ENCODE results near the gene TLCD2. TPM values are rescaled to one million over a fixed set of nuclear protein-coding genes. Genes with fewer than 3 reads are reported as not detected.

The TLCD2 gene
- total RNA-seq, 6 experiments from 2014 or later = 2.5 to 17.7 (median 3.7) TPM

DNA sequence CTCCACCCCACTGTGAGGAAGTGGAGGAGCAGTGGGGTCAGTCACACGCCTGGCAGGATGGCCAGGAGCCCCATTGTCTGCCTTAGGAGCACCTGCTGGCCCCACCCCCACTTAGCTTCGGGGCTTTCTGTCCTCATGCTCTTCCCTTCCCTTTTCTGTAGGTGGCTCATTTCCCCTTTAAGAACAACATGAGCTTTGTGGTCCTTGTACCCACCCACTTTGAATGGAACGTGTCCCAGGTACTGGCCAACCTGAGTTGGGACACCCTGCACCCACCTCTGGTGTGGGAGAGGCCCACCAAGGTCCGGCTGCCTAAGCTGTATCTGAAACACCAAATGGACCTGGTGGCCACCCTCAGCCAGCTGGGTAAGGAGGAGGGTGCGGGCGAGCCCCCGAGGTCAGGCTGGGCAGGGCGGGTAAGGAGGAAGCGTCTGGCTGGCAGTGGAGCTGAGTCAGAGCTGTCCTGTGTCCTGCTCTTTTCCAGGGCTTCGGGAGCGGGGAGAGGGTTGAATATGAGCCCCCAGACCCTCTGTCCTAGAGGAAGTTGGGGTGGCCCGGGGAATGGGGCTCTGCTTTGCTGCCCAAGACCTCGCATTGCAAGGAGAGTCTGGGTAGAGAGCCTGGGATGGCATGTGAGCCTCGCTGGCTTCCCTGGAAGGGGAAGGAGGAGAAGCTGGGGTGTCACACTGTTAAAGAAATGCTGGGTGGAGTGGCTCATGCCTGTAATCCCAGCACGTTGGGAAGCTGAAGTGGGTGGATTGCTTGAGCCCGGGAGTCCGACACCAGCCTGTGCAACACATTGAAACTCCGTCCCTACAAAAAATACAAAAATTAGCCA, 42.5 kb upstream of the TLCD2 start:
- 53% methylated on average over 9 of the region's 18 CpGs for WGBS (ENCODE audit: insufficient coverage, low coverage, low lambda C conversion rate, missing lambda C conversion rate)
- peak overlapping the region in 1 of 3 donors; percentile 18 for H3K27ac ChIP-seq
- no peaks in the 10 kb centered on the region for H3K9me3 ChIP-seq
- H3K36me3 ChIP-seq = peaks cover 0 to 58% (median 14%) of the 10 kb centered on the region in 4 donors
- intact Hi-C loops (cut with DNase I) = no loop called here
- peaks cover 0 to 63% (median 16%) of the 10 kb centered on the region in 4 donors for H3K4me1 ChIP-seq
- no peak overlapping the region for H3K4me3 ChIP-seq
- no peak for TF ChIP-seq POLR2A (IDR thresholded peaks at IDR 0.05)
- TF ChIP-seq, protein P1, sequence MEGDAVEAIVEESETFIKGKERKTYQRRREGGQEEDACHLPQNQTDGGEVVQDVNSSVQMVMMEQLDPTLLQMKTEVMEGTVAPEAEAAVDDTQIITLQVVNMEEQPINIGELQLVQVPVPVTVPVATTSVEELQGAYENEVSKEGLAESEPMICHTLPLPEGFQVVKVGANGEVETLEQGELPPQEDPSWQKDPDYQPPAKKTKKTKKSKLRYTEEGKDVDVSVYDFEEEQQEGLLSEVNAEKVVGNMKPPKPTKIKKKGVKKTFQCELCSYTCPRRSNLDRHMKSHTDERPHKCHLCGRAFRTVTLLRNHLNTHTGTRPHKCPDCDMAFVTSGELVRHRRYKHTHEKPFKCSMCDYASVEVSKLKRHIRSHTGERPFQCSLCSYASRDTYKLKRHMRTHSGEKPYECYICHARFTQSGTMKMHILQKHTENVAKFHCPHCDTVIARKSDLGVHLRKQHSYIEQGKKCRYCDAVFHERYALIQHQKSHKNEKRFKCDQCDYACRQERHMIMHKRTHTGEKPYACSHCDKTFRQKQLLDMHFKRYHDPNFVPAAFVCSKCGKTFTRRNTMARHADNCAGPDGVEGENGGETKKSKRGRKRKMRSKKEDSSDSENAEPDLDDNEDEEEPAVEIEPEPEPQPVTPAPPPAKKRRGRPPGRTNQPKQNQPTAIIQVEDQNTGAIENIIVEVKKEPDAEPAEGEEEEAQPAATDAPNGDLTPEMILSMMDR (IDR thresholded peaks at IDR 0.05) = no peak
- DNase-seq (no peak), ATAC-seq (peak in 1 of 4 donors; percentile 16)
- H3K27me3 ChIP-seq = no peaks in the 10 kb centered on the region

DNA sequence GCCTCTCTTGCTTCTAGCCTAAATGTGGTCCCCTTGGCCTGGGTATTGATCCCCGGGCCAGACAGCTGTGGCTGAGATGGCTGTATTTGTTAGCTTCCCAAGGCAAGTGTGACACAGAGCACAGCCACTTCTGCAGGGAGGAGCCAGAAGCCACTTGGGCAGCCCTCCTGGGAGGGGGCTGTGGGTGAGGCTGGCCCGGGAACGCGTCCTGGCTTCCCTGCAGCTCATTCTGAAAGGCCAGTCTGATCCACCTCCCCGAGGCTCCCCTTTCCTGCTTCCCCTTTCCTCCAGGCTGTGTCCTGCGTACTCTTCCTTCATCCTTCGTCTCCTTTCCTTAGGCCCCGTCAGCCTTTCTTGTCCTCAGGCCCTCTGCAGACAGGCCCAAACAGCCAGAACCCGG, 40.5 kb upstream of the TLCD2 start:
- ATAC-seq (no peak), DNase-seq (no peak)
- Histone ChIP-seq H3K36me3 (peaks cover 0 to 71% (median 19%) of the 10 kb centered on the region in 4 donors), H3K4me1 (peaks cover 0 to 83% (median 20%) of the 10 kb centered on the region in 4 donors), H3K4me3 (no peak overlapping the region), H3K27ac (peak overlapping the region in 2 of 3 donors; percentile 11 to 33), H3K27me3 (no peaks in the 10 kb centered on the region), H3K9me3 (no peaks in the 10 kb centered on the region)
- intact Hi-C loops (cut with DNase I) = no loop called here
- WGBS (ENCODE audit: insufficient coverage, low coverage, low lambda C conversion rate, missing lambda C conversion rate) = 63% methylated on average over 7 of the region's 9 CpGs
- TF ChIP-seq, protein P1 (IDR thresholded peaks at IDR 0.05) = no peak
- no peak for TF ChIP-seq POLR2A (IDR thresholded peaks at IDR 0.05)

DNA sequence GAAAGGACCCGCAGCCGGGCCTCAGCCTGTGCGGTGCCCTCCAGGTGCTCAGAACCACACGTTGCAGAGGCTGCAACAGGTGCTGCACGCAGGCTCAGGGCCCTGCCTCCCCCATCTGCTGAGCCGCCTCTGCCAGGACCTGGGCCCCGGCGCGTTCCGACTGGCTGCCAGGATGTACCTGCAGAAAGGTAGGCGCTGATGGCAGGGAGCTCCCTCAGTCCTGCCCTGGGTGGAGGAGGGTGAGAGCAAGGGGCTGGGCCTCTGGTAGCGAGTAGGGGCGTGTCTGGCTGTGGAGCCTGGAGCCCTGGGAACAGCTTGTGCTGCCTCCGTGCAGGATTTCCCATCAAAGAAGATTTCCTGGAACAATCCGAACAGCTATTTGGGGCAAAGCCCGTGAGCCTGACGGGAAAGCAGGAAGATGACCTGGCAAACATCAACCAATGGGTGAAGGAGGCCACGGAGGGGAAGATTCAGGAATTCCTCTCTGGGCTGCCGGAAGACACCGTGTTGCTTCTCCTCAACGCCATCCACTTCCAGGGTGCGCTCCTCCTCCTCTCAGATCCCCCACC, 36.9 kb upstream of the TLCD2 start:
- 33% methylated on average over 7 of the region's 22 CpGs for WGBS (ENCODE audit: insufficient coverage, low coverage, low lambda C conversion rate, missing lambda C conversion rate)
- no peaks in the 10 kb centered on the region for H3K27me3 ChIP-seq
- DNase-seq = peak; percentile 87 to 91 (median 89)
- peak; percentile 53 to 81 (median 72) for ATAC-seq
- peak overlapping the region in 2 of 3 donors; percentile 79 to 84 for H3K4me3 ChIP-seq
- H3K9me3 ChIP-seq = no peaks in the 10 kb centered on the region
- intact Hi-C loops (cut with DNase I) = no loop called here
- TF ChIP-seq, protein P1 (IDR thresholded peaks at IDR 0.05) = peak in 1 of 4 donors; percentile 18
- peak; percentile 81 for TF ChIP-seq POLR2A (IDR thresholded peaks at IDR 0.05)
- peaks cover 0 to 52% (median 19%) of the 10 kb centered on the region in 4 donors for H3K36me3 ChIP-seq
- peaks cover 0 to 57% (median 19%) of the 10 kb centered on the region in 4 donors for H3K4me1 ChIP-seq
- H3K27ac ChIP-seq = peak overlapping the region; percentile 49 to 65 (median 65)

DNA sequence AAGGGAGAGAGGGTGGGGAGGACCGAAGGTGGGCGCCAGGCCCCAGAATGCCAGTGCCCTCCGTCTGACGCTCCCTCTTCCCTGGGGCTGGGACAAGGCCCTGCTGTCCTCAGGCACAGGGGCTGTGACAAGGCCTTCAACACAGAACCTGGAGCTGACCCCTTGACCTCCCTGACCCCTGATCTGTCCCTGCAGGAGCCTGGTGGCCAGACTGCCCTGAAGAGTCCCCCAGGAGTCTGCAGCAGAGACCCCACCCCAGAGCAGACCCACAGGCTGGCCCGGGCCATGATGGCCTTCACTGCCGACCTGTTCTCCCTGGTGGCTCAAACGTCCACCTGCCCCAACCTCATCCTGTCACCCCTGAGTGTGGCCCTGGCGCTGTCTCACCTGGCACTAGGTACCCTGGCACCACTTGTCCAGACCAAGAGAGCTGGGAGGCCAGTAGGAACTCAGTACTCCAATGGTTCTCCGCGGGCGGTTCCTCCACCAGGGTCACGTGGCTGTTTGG, 35.4 kb upstream of the TLCD2 start:
- Histone ChIP-seq H3K27ac (peak overlapping the region in 2 of 3 donors; percentile 26 to 49), H3K4me3 (peak overlapping the region; percentile 66 to 84 (median 79)), H3K4me1 (peaks cover 0 to 51% (median 17%) of the 10 kb centered on the region in 4 donors), H3K9me3 (no peaks in the 10 kb centered on the region), H3K36me3 (peaks cover 0 to 43% (median 14%) of the 10 kb centered on the region in 4 donors), H3K27me3 (no peaks in the 10 kb centered on the region)
- DNase-seq = peak in 2 of 3 donors; percentile 60 to 65
- 30% methylated on average over 2 of the region's 12 CpGs for WGBS (ENCODE audit: insufficient coverage, low coverage, low lambda C conversion rate, missing lambda C conversion rate)
- intact Hi-C loops (cut with DNase I) = no loop called here
- TF ChIP-seq POLR2A (IDR thresholded peaks at IDR 0.05) = no peak
- TF ChIP-seq, protein P1 (IDR thresholded peaks at IDR 0.05) = no peak
- peak; percentile 3 to 11 (median 8) for ATAC-seq
